GM12878 (cell line): ENCODE measurements around the gene NRG2. TPM values are rescaled to one million over a fixed set of nuclear protein-coding genes. Genes with fewer than 3 reads are reported as not detected.

Experiments
- ATAC-seq: fragments of 200-7000 bp; cut with Tn5 transposase; 3 replicates; pipeline ENCODE4 v1.9.1; 2020; ENCODE audit warnings: mild to moderate bottlenecking, moderate library complexity
- BruUV-seq: library from RNA; stranded (reverse); fragments of 400-500 nt; replicated peaks from 2 replicates; lab custom pipeline; 2021; lab: Mats Ljungman, UMichigan
- CTCF ChIA-PET: fragments of 300-600 bp; sonication (Branson Sonifier 250); formaldehyde crosslinking; extraction: SDS; loops from one replicate; lab custom pipeline; 2021; ENCODE audit warnings: inconsistent platforms; lab: Yijun Ruan, JAX
- POLR2A ChIA-PET: fragments of 350-600 bp; formaldehyde crosslinking; extraction: SDS; loops from one replicate; lab custom pipeline; 2021; ENCODE audit warnings: inconsistent platforms; lab: Charles Lee
- RAD21 ChIA-PET: fragments of 300-600 bp; sonication (Branson Sonifier 250); formaldehyde crosslinking; loops from one replicate; lab custom pipeline; 2023; ENCODE audit warnings: antibody characterized with exemption; ENCODE audit not compliant: unreplicated experiment; lab: Charles Lee
- SMC1A ChIA-PET: fragments of 300-600 bp; sonication (Branson Sonifier 250); formaldehyde crosslinking; loops from one replicate; lab custom pipeline; 2023; ENCODE audit not compliant: unreplicated experiment, uncharacterized antibody; lab: Charles Lee
- DNase-seq: peaks from one replicate; pipeline ENCODE4 v3.0.0-alpha.2; 2011; ENCODE audit warnings: low read depth, low spot score
- FAIRE-seq: peaks from 3 replicates; lab custom pipeline; 2011; peaks lifted over from hg19 to GRCh38; lab: Jason Lieb, UNC
- H2AFZ ChIP-seq: 2 replicates; pipeline ENCODE4 v1.6.0; 2011; ENCODE audit warnings: low read depth, low read length, control low read depth; ENCODE audit not compliant: control insufficient read depth
- H3K27ac ChIP-seq: 2 replicates; pipeline ENCODE4 v1.5.1; 2011; ENCODE audit warnings: control low read depth; ENCODE audit not compliant: control insufficient read depth, insufficient read depth
- H3K27me3 ChIP-seq, 2 experiments: replicated peaks in 1 of 2; 2 replicates each; pipeline versions ENCODE4 v1.6.0 to v1.6.1; 2011; ENCODE audit warnings: low read length in 1 of 2; ENCODE audit not compliant: control insufficient read depth in 2 of 2, insufficient read depth in 2 of 2
- H3K36me3 ChIP-seq, 2 experiments: 2 replicates each; pipeline ENCODE4 v1.5.1; 2011; ENCODE audit warnings: low read length in 1 of 2; ENCODE audit not compliant: control insufficient read depth in 2 of 2, insufficient read depth in 2 of 2
- H3K4me1 ChIP-seq: 2 replicates; pipeline ENCODE4 v1.6.1; 2011; ENCODE audit warnings: mild to moderate bottlenecking, low read length, moderate library complexity, mixed read lengths; ENCODE audit not compliant: control insufficient read depth, insufficient read depth
- H3K4me2 ChIP-seq: 2 replicates; pipeline ENCODE4 v1.6.0; 2011; ENCODE audit warnings: control low read depth; ENCODE audit not compliant: control insufficient read depth, insufficient read depth
- H3K4me3 ChIP-seq: fragments of 200-600 bp; sonication (generic); 2 replicates; pipeline ENCODE4 v1.5.1; 2016
- H3K79me2 ChIP-seq: 2 replicates; pipeline ENCODE4 v1.6.0; 2011; ENCODE audit warnings: low read length; ENCODE audit not compliant: control insufficient read depth, insufficient read depth
- H3K9ac ChIP-seq: 2 replicates; pipeline ENCODE4 v1.8.0; 2011; ENCODE audit warnings: low read length, control low read depth, mixed read lengths; ENCODE audit not compliant: control insufficient read depth, insufficient read depth
- H3K9me3 ChIP-seq: replicated peaks from 3 replicates; pipeline ENCODE4 v1.5.1; 2011; ENCODE audit warnings: mild to moderate bottlenecking, low read length; ENCODE audit not compliant: control insufficient read depth, insufficient read depth
- H4K20me1 ChIP-seq: 2 replicates; pipeline ENCODE4 v1.6.0; 2011; ENCODE audit not compliant: control insufficient read depth, insufficient read depth
- CHD1 ChIP-seq: IDR thresholded peaks from 2 replicates; pipeline ENCODE4 v1.6.1; 2012; ENCODE audit warnings: low read depth, low read length, improper control_type of control experiment
- EZH2 ChIP-seq: IDR thresholded peaks from 2 replicates; pipeline ENCODE4 v1.6.1; 2012; ENCODE audit warnings: low read depth, mild to moderate bottlenecking, control low read depth, inconsistent platforms, low read length, borderline replicate concordance; ENCODE audit not compliant: control insufficient read depth
- REST ChIP-seq: IDR thresholded peaks from 2 replicates; pipeline ENCODE4 v1.6.1; 2012; ENCODE audit warnings: mild to moderate bottlenecking, low read depth, low read length
- WGBS: methylation state at CpG from one replicate; pipeline ENCODE4 v1.1.6; 2016; ENCODE audit warnings: low lambda C conversion rate; ENCODE audit not compliant: insufficient replicate concordance, insufficient coverage; ENCODE audit errors: missing lambda C conversion rate; 5-methylcytosine and 5-hydroxymethylcytosine counted together
- in situ Hi-C: fragments of 300-500 bp; cut with MboI; formaldehyde crosslinking; loops from 9 replicates; pipeline ENCODE4 v1.14.3; 2018; ENCODE audit warnings: mixed read lengths
- intact Hi-C: fragments of 100-400 bp; cut with micrococcal nuclease; formaldehyde crosslinking; loops from one replicate; pipeline ENCODE4 v1.14.2; 2022; ENCODE audit not compliant: unreplicated experiment
- polyA plus RNA-seq, 11 experiments: library from polyadenylated mRNA; depleted of rRNA in 4 of 11; unstranded in 6 of 11; stranded (reverse) in 5 of 11; fragments of >200 nt; fragmentation: Nextera tagmentation in 4 of 11; fragmentation: Illumina TruSeq in 1 of 11; extraction: Ambion mirVana in 4 of 11; extraction: Trizol in 1 of 11; gene quantifications; 1 replicate in 1 of 11; 2 replicates in 10 of 11; pipeline versions ENCODE4 v1.2.1 to v1.2.3, GENCODE V29; 2011 to 2016; ENCODE audit warnings: inconsistent platforms in 2 of 11, missing spikeins in 2 of 11, low read depth in 1 of 11
- total RNA-seq, 4 experiments: library from RNA; depleted of rRNA in 3 of 4; stranded (reverse); fragments of >200 nt in 3 of 4; fragmentation: Illumina TruSeq in 1 of 4; extraction: Trizol in 1 of 4; gene quantifications; 2 replicates each; pipeline versions ENCODE4 v1.2.1 to v1.2.3, GENCODE V29; 2013 to 2021

Gene NRG2
- total and polyA plus RNA-seq, 10 of the 15 experiments (the other 5 are each of a cell fraction or from before 2014, with no cell fraction given), result 0.10 to 21.7 (median 9.6) TPM

DNA sequence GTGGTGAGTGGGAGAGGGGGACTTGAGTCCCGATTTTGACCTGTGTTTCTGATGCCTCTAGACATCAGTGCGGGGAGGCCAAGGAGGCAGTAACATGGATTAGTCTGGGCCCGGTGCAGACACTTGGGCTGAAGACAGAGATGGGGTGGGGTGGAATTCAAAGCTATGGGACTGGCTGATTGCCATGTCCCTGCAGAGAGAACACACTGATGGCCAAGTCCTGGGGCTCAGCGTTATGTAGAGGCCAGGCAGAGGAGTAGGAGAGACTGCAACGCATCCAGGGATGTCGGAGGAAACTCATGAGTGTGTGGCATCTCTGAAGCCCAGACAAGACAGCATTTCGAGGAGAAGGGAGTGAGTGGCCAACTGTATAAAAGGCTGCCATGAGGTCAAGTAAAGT is 217.4 kb downstream of the NRG2 start:
- Histone ChIP-seq H3K9me3 (no peaks in the 10 kb centered on the region), H3K4me2 (no peak overlapping the region), H3K36me3 (no peaks in the 10 kb centered on the region), H3K4me1 (no peaks in the 10 kb centered on the region), H3K27ac (no peak overlapping the region), H4K20me1 (no peaks in the 10 kb centered on the region; the same call in 1 of the 2 replicates), H3K9ac (no peak overlapping the region), H3K27me3 (peaks cover 0 to 10% of the 10 kb centered on the region in 2 experiments; a peak in 3 of 4 replicates), H3K79me2 (no peaks in the 10 kb centered on the region), H2AFZ (no peak overlapping the region), H3K4me3 (no peak overlapping the region)
- intact Hi-C loops (no loop called here), in situ Hi-C loops (no loop called here)
- ChIA-PET CTCF (interaction anchor here (0.9 kb wide), 1 partner anchor 18 kb away, joined by 3 read pairs; no protein-coding TSS in a partner anchor), SMC1A (no interaction called here), RAD21 (no interaction called here), POLR2A (no interaction called here)
- ATAC-seq (no peak), FAIRE-seq (no peak), DNase-seq (no peak)
- WGBS, result 49% methylated on average over 7 of the region's 7 CpGs
- BruUV-seq, result no TSS peak
- TF ChIP-seq EZH2 (no peak), REST (no peak), CHD1 (no peak)
